NB4 (cell line): Measurements from ENCODE around the gene NR4A3.

Experiments used
- DNase-seq: peaks from one replicate; pipeline ENCODE4 v3.0.0; 2010; ENCODE audit warnings: low read depth
- H3K4me3 ChIP-seq: one replicate; pipeline ENCODE4 v1.5.1; 2011; ENCODE audit warnings: mild to moderate bottlenecking, low read depth, low read length, moderate library complexity
- MYC ChIP-seq: IDR thresholded peaks from 2 replicates; pipeline ENCODE4 v1.6.1; 2011; ENCODE audit warnings: low read depth, low read length
- POLR2A ChIP-seq: IDR thresholded peaks from 2 replicates; pipeline ENCODE4 v1.6.1; 2011; ENCODE audit warnings: mild to moderate bottlenecking; ENCODE audit not compliant: insufficient read length; ENCODE audit errors: extremely low read depth
- TF ChIP-seq, protein P1 (sequence below): IDR thresholded peaks from 2 replicates; pipeline ENCODE4 v1.6.1; 2011; ENCODE audit warnings: low read depth, low read length
- TF ChIP-seq, protein P2 (sequence below): IDR thresholded peaks from one replicate; pipeline ENCODE4 v1.5.1; 2012; ENCODE audit warnings: low read depth, low read length

Gene NR4A3

DNA sequence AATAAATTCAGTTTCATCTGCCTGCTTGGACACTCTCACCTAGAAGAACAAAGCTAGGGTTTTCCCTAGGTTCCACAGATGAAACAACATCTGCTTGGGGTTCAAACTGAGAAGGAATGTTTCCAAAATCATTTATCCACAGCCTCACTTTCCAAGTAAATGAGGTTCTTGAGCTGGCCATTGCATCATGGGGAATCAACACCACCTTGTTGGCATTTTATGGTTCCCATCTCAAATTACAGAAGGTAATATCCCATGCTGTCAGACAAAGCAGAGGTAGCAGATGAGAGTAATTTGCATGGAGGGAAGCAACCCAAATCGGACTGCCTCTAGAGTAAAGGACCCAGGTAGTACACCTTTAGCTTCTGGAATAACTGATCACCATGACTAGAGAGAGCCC is 10.5 kb upstream of the NR4A3 start:
- TF ChIP-seq, protein P1, sequence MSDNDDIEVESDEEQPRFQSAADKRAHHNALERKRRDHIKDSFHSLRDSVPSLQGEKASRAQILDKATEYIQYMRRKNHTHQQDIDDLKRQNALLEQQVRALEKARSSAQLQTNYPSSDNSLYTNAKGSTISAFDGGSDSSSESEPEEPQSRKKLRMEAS, result no peak
- TF ChIP-seq, protein P2, sequence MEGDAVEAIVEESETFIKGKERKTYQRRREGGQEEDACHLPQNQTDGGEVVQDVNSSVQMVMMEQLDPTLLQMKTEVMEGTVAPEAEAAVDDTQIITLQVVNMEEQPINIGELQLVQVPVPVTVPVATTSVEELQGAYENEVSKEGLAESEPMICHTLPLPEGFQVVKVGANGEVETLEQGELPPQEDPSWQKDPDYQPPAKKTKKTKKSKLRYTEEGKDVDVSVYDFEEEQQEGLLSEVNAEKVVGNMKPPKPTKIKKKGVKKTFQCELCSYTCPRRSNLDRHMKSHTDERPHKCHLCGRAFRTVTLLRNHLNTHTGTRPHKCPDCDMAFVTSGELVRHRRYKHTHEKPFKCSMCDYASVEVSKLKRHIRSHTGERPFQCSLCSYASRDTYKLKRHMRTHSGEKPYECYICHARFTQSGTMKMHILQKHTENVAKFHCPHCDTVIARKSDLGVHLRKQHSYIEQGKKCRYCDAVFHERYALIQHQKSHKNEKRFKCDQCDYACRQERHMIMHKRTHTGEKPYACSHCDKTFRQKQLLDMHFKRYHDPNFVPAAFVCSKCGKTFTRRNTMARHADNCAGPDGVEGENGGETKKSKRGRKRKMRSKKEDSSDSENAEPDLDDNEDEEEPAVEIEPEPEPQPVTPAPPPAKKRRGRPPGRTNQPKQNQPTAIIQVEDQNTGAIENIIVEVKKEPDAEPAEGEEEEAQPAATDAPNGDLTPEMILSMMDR, result no peak
- TF ChIP-seq MYC (no peak), POLR2A (no peak)
- H3K4me3 ChIP-seq, result no peak overlapping the region
- DNase-seq, result no peak

DNA sequence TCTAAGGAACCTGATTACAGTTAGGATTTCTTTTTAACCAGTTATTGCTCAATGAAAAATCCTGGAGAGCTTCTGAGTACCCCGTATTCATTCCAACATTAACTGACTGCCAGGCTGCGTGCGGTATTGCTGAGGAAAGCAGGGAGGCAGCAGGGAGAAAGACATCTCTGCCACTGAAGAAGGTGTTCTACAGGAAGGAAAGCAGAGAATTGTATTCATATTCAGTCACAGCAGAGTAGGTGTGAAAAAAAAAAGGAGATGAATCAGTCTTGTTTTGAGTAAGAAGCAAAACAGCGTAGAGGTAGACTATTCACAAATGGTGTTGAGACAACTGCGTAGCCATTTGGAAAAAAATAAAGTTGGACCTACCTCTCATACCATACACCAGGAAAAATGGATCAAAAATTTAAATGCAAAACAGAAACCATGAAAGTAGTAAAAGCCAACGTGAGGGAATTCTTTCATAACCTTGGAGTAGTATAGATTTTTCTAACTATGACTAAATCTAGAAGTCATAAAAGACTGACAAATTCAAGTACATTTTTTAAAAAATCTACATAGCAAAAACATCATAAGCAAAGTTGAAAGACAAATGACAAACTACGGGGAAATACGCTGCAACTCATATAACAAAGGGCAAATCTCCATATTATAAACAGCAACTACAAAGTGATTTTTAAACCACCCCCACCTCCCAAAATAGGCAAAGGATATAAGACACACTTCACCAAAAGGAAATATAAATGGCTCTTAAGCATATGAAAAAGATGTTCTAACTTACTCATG is 9.9 kb upstream of the NR4A3 start:
- no peak for DNase-seq

DNA sequence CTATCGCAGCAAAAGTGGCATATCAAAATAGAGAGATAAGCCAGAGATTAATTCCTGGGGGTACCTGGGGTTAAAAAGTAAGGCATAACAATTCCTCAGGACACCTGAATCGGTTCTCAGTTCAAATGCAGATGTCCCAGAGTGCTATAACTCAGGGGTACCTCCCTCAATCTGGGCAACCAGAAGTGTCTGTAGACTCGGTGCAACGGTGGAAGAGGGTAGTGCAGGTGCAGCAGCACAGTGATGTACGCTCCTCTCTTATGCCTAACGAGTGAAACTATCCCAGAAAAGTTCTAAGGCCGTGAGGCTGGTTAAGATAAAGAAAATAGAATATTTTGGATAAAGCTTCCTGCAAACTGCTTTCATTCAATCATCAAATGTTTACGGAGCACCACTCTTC is 7.9 kb upstream of the NR4A3 start:
- no peak overlapping the region for H3K4me3 ChIP-seq
- DNase-seq, result no peak
- TF ChIP-seq, protein P1, result no peak
- TF ChIP-seq POLR2A (no peak), MYC (no peak)
- TF ChIP-seq, protein P2, result no peak

More for the DNA sequence above, 9.9 kb upstream of the NR4A3 start:
- no peak overlapping the region for H3K4me3 ChIP-seq
- TF ChIP-seq, protein P2, result no peak
- TF ChIP-seq POLR2A (no peak), MYC (no peak)
- TF ChIP-seq, protein P1, result no peak

DNA sequence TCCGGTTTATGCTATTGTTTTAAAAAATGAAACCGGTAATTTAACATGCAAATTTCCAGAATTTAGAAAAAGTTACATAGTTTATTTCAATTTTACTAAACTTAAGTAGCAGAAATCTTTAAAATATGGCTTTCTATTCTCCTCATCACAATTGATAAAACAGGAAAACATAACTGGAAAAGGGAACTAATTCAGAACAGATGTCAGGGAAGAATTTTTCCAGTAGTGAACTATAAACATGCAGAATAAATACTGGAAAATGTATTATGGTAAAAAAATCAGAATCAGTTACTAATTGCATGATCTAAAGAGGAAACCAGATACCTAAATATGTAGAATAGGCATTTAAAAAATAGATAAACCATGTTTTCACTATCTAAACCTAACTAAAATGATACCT is 7.3 kb upstream of the NR4A3 start:
- no peak overlapping the region for H3K4me3 ChIP-seq
- no peak for DNase-seq
- TF ChIP-seq POLR2A (no peak), MYC (no peak)
- TF ChIP-seq, protein P1, result no peak
- TF ChIP-seq, protein P2, result no peak

DNA sequence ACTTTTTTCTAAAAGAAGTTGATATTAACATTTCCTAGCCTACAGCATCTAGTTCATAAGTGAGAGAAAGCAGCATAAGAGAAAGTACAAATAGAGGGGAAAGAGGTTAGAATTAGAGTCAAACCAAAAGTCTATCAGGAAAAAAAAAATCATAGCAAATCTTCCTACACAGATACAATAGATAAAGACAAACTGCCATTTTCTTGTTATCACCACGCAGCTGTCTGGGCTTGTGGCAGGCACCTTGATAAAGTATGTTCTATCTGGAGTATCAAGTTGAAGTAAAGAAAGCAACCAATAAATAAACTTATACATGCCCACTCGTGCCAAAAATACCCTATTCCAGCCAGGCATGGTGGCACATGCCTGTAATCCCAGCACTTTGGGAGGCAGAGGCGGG is 5.3 kb upstream of the NR4A3 start:
- H3K4me3 ChIP-seq, result no peak overlapping the region
- no peak for DNase-seq
- TF ChIP-seq POLR2A (no peak), MYC (no peak)
- TF ChIP-seq, protein P1, result no peak
- TF ChIP-seq, protein P2, result no peak

DNA sequence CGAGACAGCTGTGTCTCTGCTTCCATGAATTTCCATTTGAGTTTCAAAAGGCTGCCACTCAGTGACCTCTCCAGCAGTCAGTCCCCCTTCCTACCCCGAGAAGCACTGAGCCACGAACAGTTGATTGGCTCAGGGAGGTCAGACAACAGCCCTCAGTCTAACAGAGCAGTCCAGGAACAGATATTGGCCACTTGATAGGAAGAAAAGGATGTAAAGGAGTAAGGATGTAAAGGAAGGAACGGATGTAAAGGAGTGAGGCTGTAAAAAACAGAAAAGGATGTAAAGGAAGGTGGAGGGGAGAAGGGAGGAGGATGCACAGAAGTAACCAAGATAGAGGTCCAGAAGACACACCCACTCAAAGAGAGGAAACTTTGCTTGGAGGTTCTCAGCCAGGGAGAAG is 3.2 kb upstream of the NR4A3 start:
- H3K4me3 ChIP-seq, result peak overlapping the region; percentile 76
- DNase-seq, result peak; percentile 12
- no peak for TF ChIP-seq MYC
- TF ChIP-seq, protein P2, result no peak
- no peak for TF ChIP-seq POLR2A
- TF ChIP-seq, protein P1, result no peak
